ENCODE measurements around the gene IFT52. TPM values are rescaled to one million over a fixed set of nuclear protein-coding genes. Genes with fewer than 3 reads are reported as not detected.

IFT52 gene
- total RNA-seq, 1 donor from 2014 or later = 38.9 TPM

GRCh38 chr20:43681991-43682410 lies 91.3 kb downstream of the IFT52 start:
- no peak for TF ChIP-seq CTCF (IDR thresholded peaks at IDR 0.05)
- no peaks in the 10 kb centered on the region for H3K4me1 Mint-ChIP-seq (ENCODE audit: low read depth)
- no peak overlapping the region for H3K4me3 Mint-ChIP-seq (ENCODE audit: unreplicated experiment)
- no peak for DNase-seq (ENCODE audit: low spot score)
- no peaks in the 10 kb centered on the region for H3K9me3 Mint-ChIP-seq (ENCODE audit: low read depth)
- H3K36me3 Mint-ChIP-seq (ENCODE audit: low read depth) = no peaks in the 10 kb centered on the region
- H3K27ac Mint-ChIP-seq (ENCODE audit: unreplicated experiment) = no peak overlapping the region
- H3K27me3 Mint-ChIP-seq (ENCODE audit: low read depth) = no peaks in the 10 kb centered on the region

GRCh38 chr20:43682446-43682845 lies 91.7 kb downstream of the IFT52 start:
- no peak for TF ChIP-seq CTCF (IDR thresholded peaks at IDR 0.05)
- Mint-ChIP-seq H3K4me1 (ENCODE audit: low read depth) (no peaks in the 10 kb centered on the region), H3K4me3 (ENCODE audit: unreplicated experiment) (no peak overlapping the region), H3K27ac (ENCODE audit: unreplicated experiment) (no peak overlapping the region), H3K36me3 (ENCODE audit: low read depth) (no peaks in the 10 kb centered on the region), H3K9me3 (ENCODE audit: low read depth) (no peaks in the 10 kb centered on the region), H3K27me3 (ENCODE audit: low read depth) (no peaks in the 10 kb centered on the region)
- no peak for DNase-seq (ENCODE audit: low spot score)

GRCh38 chr20:43686820-43687219 lies 96.1 kb downstream of the IFT52 start:
- H3K36me3 Mint-ChIP-seq (ENCODE audit: low read depth) = no peaks in the 10 kb centered on the region
- no peaks in the 10 kb centered on the region for H3K27me3 Mint-ChIP-seq (ENCODE audit: low read depth)
- H3K4me3 Mint-ChIP-seq (ENCODE audit: unreplicated experiment) = no peak overlapping the region
- no peak for TF ChIP-seq CTCF (IDR thresholded peaks at IDR 0.05)
- no peak overlapping the region for H3K27ac Mint-ChIP-seq (ENCODE audit: unreplicated experiment)
- DNase-seq (ENCODE audit: low spot score) = no peak
- no peaks in the 10 kb centered on the region for H3K9me3 Mint-ChIP-seq (ENCODE audit: low read depth)
- H3K4me1 Mint-ChIP-seq (ENCODE audit: low read depth) = no peaks in the 10 kb centered on the region

- DNase-seq (ENCODE audit: low spot score) = no peak
- H3K27ac Mint-ChIP-seq (ENCODE audit: unreplicated experiment) = no peak overlapping the region
- no peak overlapping the region for H3K4me3 Mint-ChIP-seq (ENCODE audit: unreplicated experiment)
- H3K36me3 Mint-ChIP-seq (ENCODE audit: low read depth) = no peaks in the 10 kb centered on the region
- H3K4me1 Mint-ChIP-seq (ENCODE audit: low read depth) = no peaks in the 10 kb centered on the region
- no peak for TF ChIP-seq CTCF (IDR thresholded peaks at IDR 0.05)
- no peaks in the 10 kb centered on the region for H3K9me3 Mint-ChIP-seq (ENCODE audit: low read depth)
- no peaks in the 10 kb centered on the region for H3K27me3 Mint-ChIP-seq (ENCODE audit: low read depth)
Observed at GRCh38 chr20:43689165-43689564, 98.4 kb downstream of the IFT52 start.

GRCh38 chr20:43690943-43691598 lies 100.3 kb downstream of the IFT52 start:
- H3K27me3 Mint-ChIP-seq (ENCODE audit: low read depth) = no peaks in the 10 kb centered on the region
- no peak for TF ChIP-seq CTCF (IDR thresholded peaks at IDR 0.05)
- H3K27ac Mint-ChIP-seq (ENCODE audit: unreplicated experiment) = no peak overlapping the region
- no peak for DNase-seq (ENCODE audit: low spot score)
- no peak overlapping the region for H3K4me3 Mint-ChIP-seq (ENCODE audit: unreplicated experiment)
- H3K9me3 Mint-ChIP-seq (ENCODE audit: low read depth) = no peaks in the 10 kb centered on the region
- H3K36me3 Mint-ChIP-seq (ENCODE audit: low read depth) = no peaks in the 10 kb centered on the region
- no peaks in the 10 kb centered on the region for H3K4me1 Mint-ChIP-seq (ENCODE audit: low read depth)

Measured in chondrocyte (in vitro differentiated cells).